Naive thymus-derived CD8-positive, alpha-beta T cell (primary cell): ENCODE measurements around the gene IQCE. TPM values are rescaled to one million over a fixed set of nuclear protein-coding genes. Genes with fewer than 3 reads are reported as not detected.
"Not testable (repeated sequence)": the region's sequence is repeated elsewhere in the genome, so short reads cannot be mapped to it uniquely, and the experiment has no call there.

Source experiments
- ATAC-seq, 2 donors: fragments of 150-1000 bp; cut with Tn5 transposase in 1 of 2; sonication (Bioruptor Pico), chemical (Tn5 transposase) in 1 of 2; 1 replicate in 1 of 2; 2 replicates in 1 of 2; pipeline ENCODE4 v1.10.0; 2021; ENCODE audit warnings: mild to moderate bottlenecking in 2 of 2, moderate library complexity in 2 of 2
- POLR2A ChIA-PET: fragments of 350-600 bp; sonication (Branson Sonifier 250); formaldehyde crosslinking; loops from one replicate; lab custom pipeline; 2021; ENCODE audit warnings: antibody characterized with exemption; lab: Charles Lee
- DNase-seq, 10 donors: peaks; one replicate each; pipeline versions ENCODE4 v3.0.0 to v3.0.0-alpha.2; 2020 to 2022
- H3K27ac Mint-ChIP-seq, 10 donors: one replicate each; pipeline ENCODE4 v1.8.0; 2020 to 2022; ENCODE audit warnings: mild to moderate bottlenecking in 10 of 10, mixed read lengths in 10 of 10, moderate library complexity in 4 of 10, inconsistent platforms in 1 of 10
- H3K27me3 Mint-ChIP-seq, 5 donors: one replicate each; pipeline ENCODE4 v1.8.0; 2021 to 2022; ENCODE audit warnings: mixed read lengths in 5 of 5
- H3K36me3 Mint-ChIP-seq, 3 donors: one replicate each; pipeline ENCODE4 v1.8.0; 2020 to 2022; ENCODE audit warnings: mixed read lengths in 3 of 3, mild to moderate bottlenecking in 2 of 3, inconsistent platforms in 1 of 3
- H3K4me1 Mint-ChIP-seq, 4 donors: one replicate each; pipeline ENCODE4 v1.8.0; 2021 to 2022; ENCODE audit warnings: mixed read lengths in 4 of 4
- H3K4me3 Mint-ChIP-seq, 10 donors: one replicate each; pipeline ENCODE4 v1.8.0; 2020 to 2022; ENCODE audit warnings: mild to moderate bottlenecking in 10 of 10, mixed read lengths in 10 of 10, moderate library complexity in 6 of 10, inconsistent platforms in 1 of 10
- H3K9me3 Mint-ChIP-seq, 9 donors: one replicate each; pipeline ENCODE4 v1.8.0; 2020 to 2022; ENCODE audit warnings: mixed read lengths in 9 of 9, mild to moderate bottlenecking in 3 of 9, inconsistent platforms in 1 of 9, moderate library complexity in 1 of 9
- polyA plus RNA-seq, 3 donors: library from polyadenylated mRNA; unstranded; fragments of 300-500 nt; fragmentation: Illumina TruSeq; gene quantifications; one replicate each; pipeline ENCODE4 v1.2.3, GENCODE V29; 2021
- total RNA-seq, 8 experiments: library from RNA in 2 of 8; stranded (reverse) in 2 of 8; gene quantifications; one replicate each; pipeline ENCODE4 v1.2.3 and lab custom pipeline; 2021 to 2026

The IQCE gene
- total and polyA plus RNA-seq, 5 experiments from 2014 or later = 0.77 to 8.9 (median 2.2) TPM

- ATAC-seq (no peak), DNase-seq (no peak)
- POLR2A ChIA-PET = no interaction called here
- Mint-ChIP-seq H3K9me3 (no peaks in the 10 kb centered on the region), H3K27ac (peak overlapping the region in 1 of 10 donors; percentile 43), H3K36me3 (peaks cover 0 to 11% (median 5%) of the 10 kb centered on the region in 3 donors), H3K27me3 (no peaks in the 10 kb centered on the region), H3K4me1 (peaks cover 0 to 8% (median under 1%) of the 10 kb centered on the region in 4 donors), H3K4me3 (no peak overlapping the region)
These were observed 19.3 kb downstream of the IQCE start for GRCh38 chr7:2577914-2578680.

GRCh38 chr7:2580636-2581035 lies 21.9 kb downstream of the IQCE start:
- Mint-ChIP-seq H3K27me3 (no peaks in the 10 kb centered on the region), H3K4me3 (no peak overlapping the region), H3K36me3 (peaks cover 0 to 3% (median 2%) of the 10 kb centered on the region in 3 donors), H3K9me3 (no peaks in the 10 kb centered on the region), H3K4me1 (no peaks in the 10 kb centered on the region), H3K27ac (no peak overlapping the region)
- DNase-seq = no peak
- no peak for ATAC-seq
- POLR2A ChIA-PET = no interaction called here

- Mint-ChIP-seq H3K27ac (no peak overlapping the region), H3K4me3 (no peak overlapping the region), H3K36me3 (peaks cover 0 to 10% (median 3%) of the 10 kb centered on the region in 3 donors), H3K4me1 (no peaks in the 10 kb centered on the region), H3K9me3 (no peaks in the 10 kb centered on the region), H3K27me3 (no peaks in the 10 kb centered on the region)
- DNase-seq = no peak
- no peak for ATAC-seq
- POLR2A ChIA-PET = no interaction called here
These were observed 23.4 kb downstream of the IQCE start for GRCh38 chr7:2582006-2582735.

GRCh38 chr7:2583798-2584580 lies 25.2 kb downstream of the IQCE start:
- POLR2A ChIA-PET = no interaction called here
- DNase-seq (no peak), ATAC-seq (no peak)
- peaks cover 0 to 12% (median 3%) of the 10 kb centered on the region in 3 donors for H3K36me3 Mint-ChIP-seq
- H3K4me1 Mint-ChIP-seq = peaks cover 0 to 2% (median 0%) of the 10 kb centered on the region in 4 donors
- H3K27ac Mint-ChIP-seq = no peak overlapping the region
- H3K9me3 Mint-ChIP-seq = no peaks in the 10 kb centered on the region
- no peaks in the 10 kb centered on the region for H3K27me3 Mint-ChIP-seq
- no peak overlapping the region for H3K4me3 Mint-ChIP-seq

GRCh38 chr7:2585446-2585845 lies 26.7 kb downstream of the IQCE start:
- no peaks in the 10 kb centered on the region for H3K27me3 Mint-ChIP-seq
- ATAC-seq (no peak), DNase-seq (no peak)
- H3K4me3 Mint-ChIP-seq = no peak overlapping the region
- POLR2A ChIA-PET = no interaction called here
- H3K9me3 Mint-ChIP-seq = no peaks in the 10 kb centered on the region
- peaks cover 0 to 2% (median 0%) of the 10 kb centered on the region in 4 donors for H3K4me1 Mint-ChIP-seq
- H3K36me3 Mint-ChIP-seq = peaks cover 0 to 12% (median 6%) of the 10 kb centered on the region in 3 donors
- H3K27ac Mint-ChIP-seq = no peak overlapping the region

- peaks cover 0 to 12% (median 6%) of the 10 kb centered on the region in 3 donors for H3K36me3 Mint-ChIP-seq
- POLR2A ChIA-PET = interaction anchor here (0.5 kb wide), 1 partner anchor 34 kb away, joined by 3 read pairs; no protein-coding TSS in a partner anchor
- H3K4me3 Mint-ChIP-seq = no peak overlapping the region
- DNase-seq = no peak
- H3K27me3 Mint-ChIP-seq = no peaks in the 10 kb centered on the region
- H3K9me3 Mint-ChIP-seq = no peaks in the 10 kb centered on the region
- peak overlapping the region in 1 of 10 donors; percentile 62 for H3K27ac Mint-ChIP-seq
- H3K4me1 Mint-ChIP-seq = peaks cover 0 to 2% (median 0%) of the 10 kb centered on the region in 4 donors
- no peak for ATAC-seq
These were observed 27.7 kb downstream of the IQCE start for GRCh38 chr7:2586326-2587020.

GRCh38 chr7:2587134-2587533 lies 28.4 kb downstream of the IQCE start:
- Mint-ChIP-seq H3K4me1 (peaks cover 0 to 2% (median 0%) of the 10 kb centered on the region in 4 donors), H3K4me3 (no peak overlapping the region), H3K27ac (no peak overlapping the region), H3K9me3 (no peaks in the 10 kb centered on the region), H3K36me3 (peaks cover 0 to 12% (median 6%) of the 10 kb centered on the region in 3 donors), H3K27me3 (no peaks in the 10 kb centered on the region)
- no peak for ATAC-seq
- POLR2A ChIA-PET = no interaction called here
- DNase-seq = no peak

- no peaks in the 10 kb centered on the region for H3K27me3 Mint-ChIP-seq
- H3K4me3 Mint-ChIP-seq = no peak overlapping the region
- POLR2A ChIA-PET = no interaction called here
- ATAC-seq (no peak), DNase-seq (no peak)
- H3K4me1 Mint-ChIP-seq = peaks cover 0 to 2% (median 0%) of the 10 kb centered on the region in 4 donors
- no peaks in the 10 kb centered on the region for H3K9me3 Mint-ChIP-seq
- peaks cover 0 to 14% (median 6%) of the 10 kb centered on the region in 3 donors for H3K36me3 Mint-ChIP-seq
- peak overlapping the region in 1 of 10 donors; percentile 67 for H3K27ac Mint-ChIP-seq
These were observed 29.0 kb downstream of the IQCE start for GRCh38 chr7:2587778-2588177.

GRCh38 chr7:2589341-2589740 lies 30.6 kb downstream of the IQCE start:
- DNase-seq (no peak), ATAC-seq (no peak)
- no peak overlapping the region for H3K27ac Mint-ChIP-seq
- POLR2A ChIA-PET = no interaction called here
- peaks cover 0 to 20% (median 8%) of the 10 kb centered on the region in 3 donors for H3K36me3 Mint-ChIP-seq
- H3K9me3 Mint-ChIP-seq = no peaks in the 10 kb centered on the region
- no peak overlapping the region for H3K4me3 Mint-ChIP-seq
- H3K4me1 Mint-ChIP-seq = peaks cover 0 to 2% (median 0%) of the 10 kb centered on the region in 4 donors
- no peaks in the 10 kb centered on the region for H3K27me3 Mint-ChIP-seq

- H3K27ac Mint-ChIP-seq, H3K4me1 Mint-ChIP-seq, H3K27me3 Mint-ChIP-seq, H3K9me3 Mint-ChIP-seq, ATAC-seq, H3K4me3 Mint-ChIP-seq, DNase-seq, POLR2A ChIA-PET: not testable (repeated sequence)
- peaks cover 0 to 22% (median 6%) of the 10 kb centered on the region in 3 donors for H3K36me3 Mint-ChIP-seq
These were observed 31.2 kb downstream of the IQCE start for GRCh38 chr7:2589941-2590340.

GRCh38 chr7:2592375-2592865 lies 33.6 kb downstream of the IQCE start:
- H3K4me1 Mint-ChIP-seq = peaks cover 0 to 2% (median 0%) of the 10 kb centered on the region in 4 donors
- H3K36me3 Mint-ChIP-seq = peaks cover 0 to 16% (median 5%) of the 10 kb centered on the region in 3 donors
- H3K27ac Mint-ChIP-seq = peak overlapping the region in 1 of 10 donors; percentile 55
- H3K9me3 Mint-ChIP-seq = no peaks in the 10 kb centered on the region
- POLR2A ChIA-PET = no interaction called here
- ATAC-seq = no peak
- no peaks in the 10 kb centered on the region for H3K27me3 Mint-ChIP-seq
- no peak for DNase-seq
- no peak overlapping the region for H3K4me3 Mint-ChIP-seq
